ENCODE data around the gene ZNF44. TPM values are rescaled to one million over a fixed set of nuclear protein-coding genes. Genes with fewer than 3 reads are reported as not detected.

Gene ZNF44
- total RNA-seq, 1 donor, result 11.2 TPM

DNA sequence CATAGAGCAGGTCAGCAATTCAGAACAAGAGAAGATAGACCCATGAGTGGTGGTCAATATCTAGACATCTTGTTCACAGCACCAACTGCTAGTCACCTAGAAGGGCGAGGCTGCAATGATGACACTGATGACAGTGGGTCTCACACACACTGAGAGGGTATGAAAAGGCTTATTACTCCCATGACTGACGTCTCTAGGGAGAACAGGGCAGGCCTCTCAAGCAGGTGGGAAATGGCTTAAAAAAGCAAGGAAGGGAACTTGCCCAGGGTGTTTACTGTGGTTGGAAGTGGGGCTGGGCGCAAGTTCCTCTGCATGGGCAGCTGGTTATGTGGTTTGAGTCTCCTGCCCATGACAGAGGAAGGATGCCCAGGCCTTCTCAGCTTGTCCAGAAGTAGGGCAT, 33.8 kb downstream of the ZNF44 start:
- H3K27me3 ChIP-seq (ENCODE audit: insufficient read depth, low read length), result no peaks in the 10 kb centered on the region
- H3K4me1 ChIP-seq (ENCODE audit: insufficient read depth, low read length), result no peaks in the 10 kb centered on the region
- H3K36me3 ChIP-seq (ENCODE audit: insufficient read depth, low read length), result no peaks in the 10 kb centered on the region
- H3K79me2 ChIP-seq (ENCODE audit: insufficient read depth, low read length), result no peaks in the 10 kb centered on the region
- no peak overlapping the region for H3K4me2 ChIP-seq (ENCODE audit: insufficient read depth, low read length)
- no peaks in the 10 kb centered on the region for H3K9me3 ChIP-seq (ENCODE audit: low read depth, low read length)
- DNase-seq (ENCODE audit: insufficient read length, low spot score, missing footprints), result no peak
- H4K20me1 ChIP-seq (ENCODE audit: insufficient read depth, low read length), result no peaks in the 10 kb centered on the region
- TF ChIP-seq, protein P1, sequence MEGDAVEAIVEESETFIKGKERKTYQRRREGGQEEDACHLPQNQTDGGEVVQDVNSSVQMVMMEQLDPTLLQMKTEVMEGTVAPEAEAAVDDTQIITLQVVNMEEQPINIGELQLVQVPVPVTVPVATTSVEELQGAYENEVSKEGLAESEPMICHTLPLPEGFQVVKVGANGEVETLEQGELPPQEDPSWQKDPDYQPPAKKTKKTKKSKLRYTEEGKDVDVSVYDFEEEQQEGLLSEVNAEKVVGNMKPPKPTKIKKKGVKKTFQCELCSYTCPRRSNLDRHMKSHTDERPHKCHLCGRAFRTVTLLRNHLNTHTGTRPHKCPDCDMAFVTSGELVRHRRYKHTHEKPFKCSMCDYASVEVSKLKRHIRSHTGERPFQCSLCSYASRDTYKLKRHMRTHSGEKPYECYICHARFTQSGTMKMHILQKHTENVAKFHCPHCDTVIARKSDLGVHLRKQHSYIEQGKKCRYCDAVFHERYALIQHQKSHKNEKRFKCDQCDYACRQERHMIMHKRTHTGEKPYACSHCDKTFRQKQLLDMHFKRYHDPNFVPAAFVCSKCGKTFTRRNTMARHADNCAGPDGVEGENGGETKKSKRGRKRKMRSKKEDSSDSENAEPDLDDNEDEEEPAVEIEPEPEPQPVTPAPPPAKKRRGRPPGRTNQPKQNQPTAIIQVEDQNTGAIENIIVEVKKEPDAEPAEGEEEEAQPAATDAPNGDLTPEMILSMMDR (IDR thresholded peaks at IDR 0.05; ENCODE audit: extremely low read depth, low read depth, low read length), result no peak
- H2AFZ ChIP-seq (ENCODE audit: low read length), result no peak overlapping the region
- no peak overlapping the region for H3K27ac ChIP-seq (ENCODE audit: low read depth, low read length)
- H3K4me3 ChIP-seq (ENCODE audit: insufficient read depth, low read length), result no peak overlapping the region

DNA sequence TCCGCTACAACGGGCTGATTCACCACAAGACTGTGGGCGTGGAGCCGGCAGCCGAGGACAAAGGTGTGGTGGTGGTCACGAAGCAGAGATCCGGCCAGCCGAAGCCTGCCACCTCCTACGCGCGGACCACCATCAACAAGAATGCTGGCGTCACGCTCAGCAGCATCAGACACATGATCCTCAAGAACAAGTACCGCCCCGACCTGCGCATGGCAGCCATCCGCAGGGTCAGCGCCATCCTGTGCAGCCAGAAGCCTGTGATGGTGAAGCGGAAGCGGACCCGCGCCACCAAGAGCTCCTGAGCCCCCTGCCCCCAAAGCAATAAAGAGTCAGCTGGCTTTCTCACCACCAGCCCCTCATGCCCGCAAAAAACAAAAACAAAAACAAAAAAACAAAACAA, 34.4 kb downstream of the ZNF44 start:
- no peak for DNase-seq (ENCODE audit: insufficient read length, low spot score, missing footprints)
- H3K4me1 ChIP-seq (ENCODE audit: insufficient read depth, low read length), result no peaks in the 10 kb centered on the region
- no peaks in the 10 kb centered on the region for H4K20me1 ChIP-seq (ENCODE audit: insufficient read depth, low read length)
- H3K36me3 ChIP-seq (ENCODE audit: insufficient read depth, low read length), result no peaks in the 10 kb centered on the region
- H3K9me3 ChIP-seq (ENCODE audit: low read depth, low read length), result peaks cover 3% of the 10 kb centered on the region
- H3K79me2 ChIP-seq (ENCODE audit: insufficient read depth, low read length), result no peaks in the 10 kb centered on the region
- H3K4me2 ChIP-seq (ENCODE audit: insufficient read depth, low read length), result no peak overlapping the region
- H3K4me3 ChIP-seq (ENCODE audit: insufficient read depth, low read length), result no peak overlapping the region
- no peak overlapping the region for H3K27ac ChIP-seq (ENCODE audit: low read depth, low read length)
- H3K27me3 ChIP-seq (ENCODE audit: insufficient read depth, low read length), result no peaks in the 10 kb centered on the region
- TF ChIP-seq, protein P1 (IDR thresholded peaks at IDR 0.05; ENCODE audit: extremely low read depth, low read depth, low read length), result no peak
- no peak overlapping the region for H2AFZ ChIP-seq (ENCODE audit: low read length)

DNA sequence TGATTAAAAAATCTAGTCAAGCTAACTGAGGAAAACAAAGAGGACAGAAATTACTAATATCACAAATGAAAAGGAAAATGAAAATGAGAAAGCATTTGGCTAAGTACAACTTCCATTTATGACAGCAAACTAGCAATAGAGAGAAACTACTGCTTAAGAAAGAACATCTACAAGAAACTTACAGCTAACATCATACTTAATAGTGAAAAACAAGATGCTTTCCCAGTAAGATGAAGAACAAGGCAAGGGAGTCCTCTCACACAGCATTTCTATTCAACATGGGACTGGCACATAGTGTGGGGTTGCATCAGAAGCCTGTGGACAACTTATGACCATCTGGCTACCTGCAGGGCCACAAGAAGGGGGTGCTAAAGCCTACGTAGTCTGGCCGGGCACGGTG, 39.3 kb downstream of the ZNF44 start:
- H3K4me2 ChIP-seq (ENCODE audit: insufficient read depth, low read length), result no peak overlapping the region
- H3K36me3 ChIP-seq (ENCODE audit: insufficient read depth, low read length), result no peaks in the 10 kb centered on the region
- no peak overlapping the region for H2AFZ ChIP-seq (ENCODE audit: low read length)
- TF ChIP-seq, protein P1 (IDR thresholded peaks at IDR 0.05; ENCODE audit: extremely low read depth, low read depth, low read length), result no peak
- no peak for DNase-seq (ENCODE audit: insufficient read length, low spot score, missing footprints)
- H3K4me1 ChIP-seq (ENCODE audit: insufficient read depth, low read length), result no peaks in the 10 kb centered on the region
- H4K20me1 ChIP-seq (ENCODE audit: insufficient read depth, low read length), result no peaks in the 10 kb centered on the region
- H3K4me3 ChIP-seq (ENCODE audit: insufficient read depth, low read length), result no peak overlapping the region
- H3K27me3 ChIP-seq (ENCODE audit: insufficient read depth, low read length), result no peaks in the 10 kb centered on the region
- peaks cover 5% of the 10 kb centered on the region for H3K9me3 ChIP-seq (ENCODE audit: low read depth, low read length)
- no peak overlapping the region for H3K27ac ChIP-seq (ENCODE audit: low read depth, low read length)
- no peaks in the 10 kb centered on the region for H3K79me2 ChIP-seq (ENCODE audit: insufficient read depth, low read length)

DNA sequence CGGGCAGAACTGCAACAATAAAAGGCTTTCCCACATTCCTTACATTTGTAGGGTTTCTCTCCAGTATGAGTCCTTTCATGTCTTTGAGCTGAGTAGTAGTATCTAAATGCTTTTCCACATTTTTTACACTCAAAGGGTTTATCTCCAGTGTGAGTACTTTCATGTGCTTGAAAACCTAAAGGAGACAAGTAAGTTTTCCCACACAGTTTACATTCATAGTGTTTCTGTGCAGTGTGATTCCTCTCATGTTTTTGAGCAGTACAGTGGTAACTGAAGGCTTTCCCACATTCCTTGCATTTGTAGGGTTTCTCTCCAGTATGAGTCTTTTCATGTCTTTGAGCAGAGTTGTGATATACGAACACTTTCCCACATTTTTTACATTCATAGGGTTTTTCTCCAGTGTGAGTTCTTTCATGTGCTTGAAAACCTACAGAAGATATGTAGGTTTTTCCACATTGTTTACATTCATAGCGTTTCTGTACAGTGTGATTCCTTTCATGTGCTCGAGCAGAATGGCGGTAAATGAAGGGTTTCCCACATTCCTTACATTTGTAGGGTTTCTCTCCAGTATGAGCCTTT, 47.0 kb downstream of the ZNF44 start:
- TF ChIP-seq, protein P1 (IDR thresholded peaks at IDR 0.05; ENCODE audit: extremely low read depth, low read depth, low read length), result no peak
- Histone ChIP-seq H3K9me3 (ENCODE audit: low read depth, low read length) (peaks cover 35% of the 10 kb centered on the region), H3K4me2 (ENCODE audit: insufficient read depth, low read length) (no peak overlapping the region), H3K27me3 (ENCODE audit: insufficient read depth, low read length) (no peaks in the 10 kb centered on the region), H3K27ac (ENCODE audit: low read depth, low read length) (no peak overlapping the region), H3K4me1 (ENCODE audit: insufficient read depth, low read length) (no peaks in the 10 kb centered on the region), H3K79me2 (ENCODE audit: insufficient read depth, low read length) (no peaks in the 10 kb centered on the region), H3K4me3 (ENCODE audit: insufficient read depth, low read length) (no peak overlapping the region), H2AFZ (ENCODE audit: low read length) (no peak overlapping the region), H4K20me1 (ENCODE audit: insufficient read depth, low read length) (no peaks in the 10 kb centered on the region), H3K36me3 (ENCODE audit: insufficient read depth, low read length) (peaks cover 10% of the 10 kb centered on the region)
- no peak for DNase-seq (ENCODE audit: insufficient read length, low spot score, missing footprints)

All from osteoblast (primary cell).